ENCODE data around the gene CDC42EP3.

DNA sequence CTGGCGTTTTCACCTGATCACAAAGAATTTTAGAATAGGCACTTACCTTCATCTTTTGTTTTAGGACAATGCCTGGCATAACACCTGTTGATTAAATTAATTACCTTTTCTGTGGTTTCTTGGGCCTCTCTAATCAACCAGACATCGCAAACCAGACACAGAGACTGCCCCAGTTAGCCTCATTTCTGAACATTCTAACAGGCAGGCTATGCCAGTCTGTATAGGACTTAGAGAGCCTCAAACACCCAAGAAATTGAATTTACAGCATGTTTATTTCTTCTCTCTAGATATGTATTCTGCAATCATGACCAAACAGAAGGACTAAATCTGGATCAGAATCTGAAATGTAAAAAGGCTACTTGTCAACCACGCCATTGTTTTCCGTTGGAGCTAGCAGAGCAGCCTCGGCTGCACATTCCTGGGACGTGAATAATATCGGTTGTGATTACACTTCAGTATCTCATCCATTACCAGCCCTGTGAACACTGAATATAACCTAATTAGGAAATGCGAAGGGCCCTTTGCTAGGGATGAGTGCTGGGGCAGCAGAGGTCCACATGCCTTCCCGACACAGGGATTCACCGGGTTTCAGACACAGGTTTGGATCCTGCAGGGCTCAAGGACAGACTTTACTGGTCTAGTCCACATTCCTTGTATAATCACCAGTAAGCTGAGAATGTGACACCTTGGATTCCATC lies 17.5 kb upstream of the CDC42EP3 start:
- TF ChIP-seq, protein P1, sequence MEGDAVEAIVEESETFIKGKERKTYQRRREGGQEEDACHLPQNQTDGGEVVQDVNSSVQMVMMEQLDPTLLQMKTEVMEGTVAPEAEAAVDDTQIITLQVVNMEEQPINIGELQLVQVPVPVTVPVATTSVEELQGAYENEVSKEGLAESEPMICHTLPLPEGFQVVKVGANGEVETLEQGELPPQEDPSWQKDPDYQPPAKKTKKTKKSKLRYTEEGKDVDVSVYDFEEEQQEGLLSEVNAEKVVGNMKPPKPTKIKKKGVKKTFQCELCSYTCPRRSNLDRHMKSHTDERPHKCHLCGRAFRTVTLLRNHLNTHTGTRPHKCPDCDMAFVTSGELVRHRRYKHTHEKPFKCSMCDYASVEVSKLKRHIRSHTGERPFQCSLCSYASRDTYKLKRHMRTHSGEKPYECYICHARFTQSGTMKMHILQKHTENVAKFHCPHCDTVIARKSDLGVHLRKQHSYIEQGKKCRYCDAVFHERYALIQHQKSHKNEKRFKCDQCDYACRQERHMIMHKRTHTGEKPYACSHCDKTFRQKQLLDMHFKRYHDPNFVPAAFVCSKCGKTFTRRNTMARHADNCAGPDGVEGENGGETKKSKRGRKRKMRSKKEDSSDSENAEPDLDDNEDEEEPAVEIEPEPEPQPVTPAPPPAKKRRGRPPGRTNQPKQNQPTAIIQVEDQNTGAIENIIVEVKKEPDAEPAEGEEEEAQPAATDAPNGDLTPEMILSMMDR (IDR thresholded peaks at IDR 0.05) = no peak
- no peak for TF ChIP-seq POLR2A (IDR thresholded peaks at IDR 0.05)

All from adrenal gland (tissue), 5 donors.